DMS53 treated with DMSO at 0.1 percent for 48 hours (cell line): ENCODE data around the gene BCL3.
"Not testable (repeated sequence)": the region's sequence is repeated elsewhere in the genome, so short reads cannot be mapped to it uniquely, and the experiment has no call there.

Source experiments
- DNase-seq: peaks from one replicate; lab custom pipeline; 2025; ENCODE audit not compliant: unreplicated experiment; lab: John Stamatoyannopoulos, UW

The BCL3 gene, protein sequence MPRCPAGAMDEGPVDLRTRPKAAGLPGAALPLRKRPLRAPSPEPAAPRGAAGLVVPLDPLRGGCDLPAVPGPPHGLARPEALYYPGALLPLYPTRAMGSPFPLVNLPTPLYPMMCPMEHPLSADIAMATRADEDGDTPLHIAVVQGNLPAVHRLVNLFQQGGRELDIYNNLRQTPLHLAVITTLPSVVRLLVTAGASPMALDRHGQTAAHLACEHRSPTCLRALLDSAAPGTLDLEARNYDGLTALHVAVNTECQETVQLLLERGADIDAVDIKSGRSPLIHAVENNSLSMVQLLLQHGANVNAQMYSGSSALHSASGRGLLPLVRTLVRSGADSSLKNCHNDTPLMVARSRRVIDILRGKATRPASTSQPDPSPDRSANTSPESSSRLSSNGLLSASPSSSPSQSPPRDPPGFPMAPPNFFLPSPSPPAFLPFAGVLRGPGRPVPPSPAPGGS

GRCh38 chr19:44748426-44749254 lies at the start of gene BCL3:
TSS of gene BCL3 (plus strand) at chr19:44748708. CDS start at chr19:44748791, 83 bp downstream.
- no peak for DNase-seq

- DNase-seq: no peak
These were observed 48.0 kb upstream of the BCL3 start for GRCh38 chr19:44700547-44700946.

DNA sequence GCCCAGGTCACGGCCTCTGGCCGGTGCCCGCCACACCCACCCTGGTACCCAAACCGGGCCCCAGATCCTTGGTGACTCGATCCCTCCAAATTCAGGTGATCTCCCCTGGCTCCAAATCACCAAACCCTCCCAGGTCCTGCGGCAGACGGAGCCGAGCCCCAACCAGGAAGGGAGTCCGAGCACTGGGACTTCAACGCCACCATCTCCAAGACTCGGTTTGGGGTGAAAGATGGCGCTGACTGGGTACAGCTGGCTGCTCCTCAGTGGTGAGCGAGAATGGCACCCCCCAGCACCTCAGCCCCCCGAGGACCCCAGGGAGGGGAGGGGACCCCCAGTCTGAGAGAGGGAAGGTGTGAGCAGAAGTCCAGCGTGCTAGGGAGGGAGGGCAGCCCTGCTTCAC lies 47.3 kb upstream of the BCL3 start:
- no peak for DNase-seq

DNA sequence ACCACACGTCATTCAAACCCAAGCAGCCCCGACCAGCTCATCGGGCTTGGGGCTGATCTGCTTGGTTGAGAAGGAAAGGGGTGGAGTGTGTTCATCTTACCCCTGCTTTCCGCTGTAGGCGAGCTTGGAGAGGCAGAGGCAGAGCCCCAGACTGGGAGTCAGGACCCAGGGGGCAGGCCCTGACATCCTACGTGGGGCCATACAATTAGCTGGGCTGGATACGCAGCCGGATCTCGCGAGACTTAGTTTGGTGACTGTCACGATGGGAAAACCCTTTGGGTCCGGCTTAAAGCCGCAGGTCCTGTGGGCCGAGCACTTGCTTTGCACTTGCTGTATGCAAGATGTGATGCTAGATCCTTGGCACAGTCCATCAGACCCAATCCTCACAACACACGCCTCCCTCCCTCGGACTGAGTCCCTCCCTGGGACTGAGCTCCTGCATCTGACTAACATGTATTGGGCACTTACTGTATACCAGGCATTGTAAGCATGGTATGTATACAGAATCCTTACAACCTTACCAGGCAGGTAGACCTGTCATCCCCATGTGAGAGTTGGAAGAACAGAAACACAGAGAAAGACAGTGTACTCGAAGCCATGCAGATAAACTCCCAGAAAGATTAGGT lies 45.8 kb upstream of the BCL3 start:
- DNase-seq: no peak

- DNase-seq: no peak
These were observed 45.0 kb upstream of the BCL3 start for GRCh38 chr19:44703336-44704078.

GRCh38 chr19:44704982-44705381 lies 43.5 kb upstream of the BCL3 start:
- DNase-seq: no peak

GRCh38 chr19:44705502-44706010 lies 43.0 kb upstream of the BCL3 start:
- no peak for DNase-seq

GRCh38 chr19:44706506-44707236 lies 41.8 kb upstream of the BCL3 start:
- DNase-seq: no peak

- no peak for DNase-seq
These were observed 40.7 kb upstream of the BCL3 start for GRCh38 chr19:44707794-44708193.

- no peak for DNase-seq
These were observed 39.6 kb upstream of the BCL3 start for GRCh38 chr19:44708940-44709339.

GRCh38 chr19:44709434-44710266 lies 38.9 kb upstream of the BCL3 start:
- DNase-seq: not testable (repeated sequence)

- DNase-seq: no peak
These were observed 38.0 kb upstream of the BCL3 start for GRCh38 chr19:44710483-44710882.

DNA sequence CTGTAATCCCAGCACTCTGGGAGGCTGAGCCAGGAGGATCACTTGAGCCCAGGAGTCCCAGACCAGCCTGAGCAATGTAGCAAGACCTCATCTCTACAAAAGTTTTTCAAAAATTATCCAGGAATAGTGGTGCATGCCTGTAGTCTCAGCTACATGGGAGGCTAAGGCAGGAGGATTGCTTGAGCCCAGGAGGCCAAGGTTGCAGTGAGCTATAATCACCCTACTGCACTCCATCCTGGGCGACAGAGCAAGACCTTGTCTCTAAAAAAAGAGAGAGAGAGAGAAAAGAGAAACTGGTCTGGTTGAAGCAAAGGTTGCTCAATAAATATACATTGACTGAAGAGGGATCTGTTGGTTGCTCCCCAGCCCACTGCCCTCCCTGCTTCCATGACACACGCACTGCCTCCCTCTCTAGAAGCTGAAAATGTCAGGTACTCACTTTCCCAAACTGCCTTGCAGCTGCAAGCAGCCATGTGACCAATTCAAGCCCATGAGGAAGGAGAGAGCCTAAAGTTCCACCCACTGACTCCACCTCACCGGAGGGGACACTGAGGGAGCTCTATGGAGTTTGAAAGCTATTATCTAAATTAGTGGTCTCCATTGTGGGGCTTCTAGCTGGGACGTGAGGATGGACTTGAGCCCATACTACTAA lies 35.5 kb upstream of the BCL3 start:
- no peak for DNase-seq

GRCh38 chr19:44714597-44715169 lies 33.8 kb upstream of the BCL3 start:
- no peak for DNase-seq

DNA sequence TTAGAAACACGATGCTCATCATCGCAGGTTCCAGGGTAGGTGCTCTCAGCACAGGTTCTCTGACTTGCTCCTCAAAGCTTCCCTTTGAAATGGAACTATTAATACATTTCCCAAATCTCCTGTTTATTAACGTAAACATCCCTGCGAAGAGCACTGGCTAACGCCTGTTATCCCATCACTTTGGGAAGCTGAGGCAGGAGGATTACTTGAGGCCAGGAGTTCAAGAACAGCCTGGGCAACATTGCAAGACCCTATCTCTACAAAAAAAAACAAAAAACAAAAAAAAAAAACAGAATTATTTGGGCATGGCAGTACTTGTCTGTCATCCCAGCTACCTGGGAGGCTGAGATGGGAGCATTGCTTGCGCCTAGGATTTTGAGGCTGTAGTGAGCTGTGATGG lies 30.9 kb upstream of the BCL3 start:
- DNase-seq: no peak

DNA sequence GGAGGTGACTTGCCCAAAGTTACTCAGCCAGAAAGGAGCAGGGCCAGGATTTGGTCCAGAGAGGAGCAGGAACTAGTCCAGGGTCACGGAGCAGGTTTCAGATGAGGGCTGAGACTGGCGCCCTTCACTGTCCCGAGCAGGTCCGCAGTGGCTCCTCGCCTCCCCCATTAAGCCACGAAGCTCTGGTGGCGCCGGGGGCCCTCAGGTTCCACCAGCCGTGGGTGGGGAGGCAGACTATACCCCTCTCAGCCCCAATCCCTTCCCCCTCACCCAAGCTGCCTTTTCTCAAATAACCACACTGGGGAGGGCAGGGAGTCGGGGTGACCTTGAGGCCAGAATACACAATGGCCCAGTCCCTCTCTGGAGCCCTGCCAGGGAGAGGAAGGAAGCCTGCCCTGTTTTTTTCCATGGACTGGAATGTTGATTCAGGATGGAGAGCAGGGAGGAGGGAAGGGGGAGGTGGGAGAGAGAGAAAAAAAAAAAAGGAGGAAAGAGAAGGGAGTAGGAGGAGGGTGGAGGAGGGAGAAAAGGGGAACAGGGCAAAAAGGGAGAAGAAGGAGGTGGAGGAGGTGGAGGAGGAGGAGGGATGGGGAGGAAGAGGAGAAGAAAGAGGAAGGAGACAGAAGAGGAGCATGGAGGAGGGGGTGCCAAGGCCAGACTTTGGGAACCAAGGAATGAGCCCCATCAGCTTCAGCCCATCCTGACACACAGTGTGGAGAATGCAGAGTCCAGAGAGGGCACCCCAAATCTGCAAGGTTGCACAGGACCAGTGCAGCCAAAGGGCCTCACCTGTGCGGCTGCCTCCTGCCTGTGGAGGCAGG lies 29.9 kb upstream of the BCL3 start:
- DNase-seq: peak; percentile 49

DNA sequence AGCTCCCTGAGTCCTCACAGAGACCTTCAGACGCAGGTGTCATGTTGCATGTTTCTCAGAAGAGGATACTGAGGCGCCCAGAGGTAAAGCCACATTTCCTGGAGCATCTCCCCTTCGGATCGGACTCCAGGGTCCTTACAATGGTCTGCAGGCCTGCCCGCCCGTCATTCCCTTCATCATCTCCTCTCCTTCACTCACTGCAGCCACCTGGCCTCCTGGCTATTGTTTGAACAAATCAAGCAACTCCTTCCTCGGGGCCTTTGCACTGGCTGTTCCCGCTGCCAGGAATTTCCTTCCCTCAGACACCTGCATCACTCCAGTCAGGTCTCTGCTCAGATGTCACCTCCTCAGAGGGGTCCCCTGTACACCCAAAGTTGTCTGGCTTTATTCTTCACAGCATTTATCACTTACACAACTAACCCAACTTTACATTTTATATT lies 29.2 kb upstream of the BCL3 start:
- no peak for DNase-seq
